Neural crest cell (in vitro differentiated cells): ENCODE measurements around the gene EFCC1. TPM values are rescaled to one million over a fixed set of nuclear protein-coding genes. Genes with fewer than 3 reads are reported as not detected.

Experiments used
- DNase-seq: peaks from one replicate; pipeline ENCODE4 v3.0.0; 2021; ENCODE audit warnings: low read depth, mixed read lengths, low spot score
- H3K27ac Mint-ChIP-seq: one replicate; pipeline ENCODE4 v1.8.0; 2021; ENCODE audit warnings: mild to moderate bottlenecking, mixed read lengths; ENCODE audit not compliant: unreplicated experiment
- H3K27me3 Mint-ChIP-seq: 2 replicates; pipeline ENCODE4 v1.8.0; 2021; ENCODE audit warnings: low read depth, mild to moderate bottlenecking, mixed read lengths
- H3K36me3 Mint-ChIP-seq: 2 replicates; pipeline ENCODE4 v1.8.0; 2021; ENCODE audit warnings: low read depth, mild to moderate bottlenecking, mixed read lengths
- H3K4me1 Mint-ChIP-seq: 2 replicates; pipeline ENCODE4 v1.8.0; 2021; ENCODE audit warnings: mixed read lengths
- H3K4me3 Mint-ChIP-seq: one replicate; pipeline ENCODE4 v1.8.0; 2021; ENCODE audit warnings: mild to moderate bottlenecking, mixed read lengths
- H3K9me3 Mint-ChIP-seq: 2 replicates; pipeline ENCODE4 v1.8.0; 2021; ENCODE audit warnings: mixed read lengths
- total RNA-seq: library from RNA; stranded (reverse); gene quantifications from 2 replicates; pipeline ENCODE4 v1.2.1, GENCODE V29; 2021
- TF ChIP-seq, protein P1 (sequence below): fragments of 200-600 bp; sonication (generic); conservative IDR thresholded peaks from 2 replicates; pipeline ENCODE4 v1.5.0; 2021; ENCODE audit warnings: antibody characterized with exemption, mild to moderate bottlenecking

The EFCC1 gene
- total RNA-seq, 1 donor from 2014 or later, result 11.8 TPM

DNA sequence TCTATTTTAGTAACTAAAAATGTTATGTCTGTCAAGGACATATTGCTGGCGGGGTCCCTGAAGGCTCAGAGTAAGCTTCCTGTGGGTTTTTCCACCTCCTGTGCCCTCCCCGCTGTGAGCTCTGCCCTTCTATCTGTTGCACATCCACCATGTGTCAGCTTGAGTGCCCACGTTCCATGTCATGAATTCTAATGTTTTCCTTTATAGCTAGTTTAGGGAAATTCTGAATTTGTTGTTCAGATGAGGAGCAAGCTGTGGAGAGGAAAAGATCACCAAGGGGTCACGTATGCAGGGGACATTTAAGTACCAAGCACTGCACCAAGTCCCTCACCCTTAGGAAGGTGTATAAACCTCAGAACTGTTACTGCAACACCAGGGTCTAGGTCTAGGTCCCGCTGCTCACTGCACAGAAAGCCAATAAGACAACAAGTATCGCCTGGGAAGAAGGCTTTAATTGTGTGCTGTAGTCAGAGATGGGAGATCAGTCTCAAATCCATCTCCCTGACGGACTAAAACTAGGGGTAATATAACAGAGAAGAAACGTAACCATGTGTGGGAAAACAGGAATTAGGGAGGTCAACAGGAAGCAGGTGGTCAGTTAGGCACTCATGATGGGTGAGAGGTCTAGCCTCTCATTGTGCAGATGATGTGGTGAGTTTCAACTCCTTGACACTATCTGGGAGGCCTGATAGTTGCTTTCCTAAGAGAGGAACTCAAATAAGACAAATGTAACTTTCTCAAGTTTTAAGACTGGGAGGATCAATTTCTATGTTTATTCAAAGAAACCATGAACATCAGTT, 69.2 kb downstream of the EFCC1 start:
- TF ChIP-seq, protein P1, sequence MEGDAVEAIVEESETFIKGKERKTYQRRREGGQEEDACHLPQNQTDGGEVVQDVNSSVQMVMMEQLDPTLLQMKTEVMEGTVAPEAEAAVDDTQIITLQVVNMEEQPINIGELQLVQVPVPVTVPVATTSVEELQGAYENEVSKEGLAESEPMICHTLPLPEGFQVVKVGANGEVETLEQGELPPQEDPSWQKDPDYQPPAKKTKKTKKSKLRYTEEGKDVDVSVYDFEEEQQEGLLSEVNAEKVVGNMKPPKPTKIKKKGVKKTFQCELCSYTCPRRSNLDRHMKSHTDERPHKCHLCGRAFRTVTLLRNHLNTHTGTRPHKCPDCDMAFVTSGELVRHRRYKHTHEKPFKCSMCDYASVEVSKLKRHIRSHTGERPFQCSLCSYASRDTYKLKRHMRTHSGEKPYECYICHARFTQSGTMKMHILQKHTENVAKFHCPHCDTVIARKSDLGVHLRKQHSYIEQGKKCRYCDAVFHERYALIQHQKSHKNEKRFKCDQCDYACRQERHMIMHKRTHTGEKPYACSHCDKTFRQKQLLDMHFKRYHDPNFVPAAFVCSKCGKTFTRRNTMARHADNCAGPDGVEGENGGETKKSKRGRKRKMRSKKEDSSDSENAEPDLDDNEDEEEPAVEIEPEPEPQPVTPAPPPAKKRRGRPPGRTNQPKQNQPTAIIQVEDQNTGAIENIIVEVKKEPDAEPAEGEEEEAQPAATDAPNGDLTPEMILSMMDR, result no peak
- Mint-ChIP-seq H3K4me1 (no peaks in the 10 kb centered on the region), H3K27me3 (no peaks in the 10 kb centered on the region), H3K9me3 (no peaks in the 10 kb centered on the region), H3K4me3 (no peak overlapping the region), H3K27ac (no peak overlapping the region), H3K36me3 (no peaks in the 10 kb centered on the region)
- DNase-seq, result no peak

DNA sequence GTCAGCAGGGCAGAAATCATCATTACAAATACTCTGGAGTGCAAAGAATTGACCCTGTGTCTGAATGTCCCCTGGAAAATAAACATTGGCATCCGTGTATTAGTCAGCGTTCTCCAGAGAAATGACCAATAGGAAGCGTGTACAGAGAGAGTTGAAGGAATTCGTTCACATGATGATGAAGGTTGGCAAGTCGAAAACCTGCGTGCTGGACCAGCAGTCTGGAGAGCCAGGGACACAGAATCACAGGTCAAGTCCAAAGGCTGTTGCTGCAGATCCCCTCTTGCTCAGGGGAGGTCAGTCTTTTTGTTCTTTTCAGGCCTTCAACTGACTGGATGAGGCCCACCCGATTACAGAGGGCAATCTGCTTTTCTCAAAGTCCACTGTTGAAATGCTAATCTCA, 76.1 kb downstream of the EFCC1 start:
- no peaks in the 10 kb centered on the region for H3K9me3 Mint-ChIP-seq
- no peak overlapping the region for H3K4me3 Mint-ChIP-seq
- TF ChIP-seq, protein P1, result no peak
- no peaks in the 10 kb centered on the region for H3K36me3 Mint-ChIP-seq
- H3K27ac Mint-ChIP-seq, result no peak overlapping the region
- no peaks in the 10 kb centered on the region for H3K27me3 Mint-ChIP-seq
- no peak for DNase-seq
- no peaks in the 10 kb centered on the region for H3K4me1 Mint-ChIP-seq

GRCh38 chr3:129078510-129078909, 77.4 kb downstream of the EFCC1 start:
- Mint-ChIP-seq H3K4me1 (no peaks in the 10 kb centered on the region), H3K9me3 (no peaks in the 10 kb centered on the region), H3K4me3 (no peak overlapping the region), H3K27ac (no peak overlapping the region), H3K36me3 (no peaks in the 10 kb centered on the region), H3K27me3 (no peaks in the 10 kb centered on the region)
- DNase-seq, result no peak
- TF ChIP-seq, protein P1, result no peak

DNA sequence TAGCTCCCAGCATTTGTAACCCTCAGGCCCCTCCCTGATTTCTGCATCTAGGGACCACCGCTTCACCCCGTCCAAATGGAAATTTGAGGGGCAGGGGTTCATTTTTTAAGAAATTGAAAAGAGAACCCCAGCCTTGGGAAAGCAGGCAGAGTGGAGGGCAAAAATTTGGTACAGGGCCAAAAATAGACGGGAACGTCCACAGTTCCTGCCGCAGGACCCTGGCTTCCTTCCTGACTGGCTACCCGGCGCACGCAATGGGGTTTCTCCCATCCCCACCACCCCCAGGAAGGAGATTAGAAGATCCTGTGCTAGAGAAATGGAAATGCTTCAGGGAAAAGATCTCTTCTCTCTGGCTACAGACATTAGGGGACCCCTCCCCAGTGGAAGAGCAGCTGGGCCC, 80.4 kb downstream of the EFCC1 start:
- no peaks in the 10 kb centered on the region for H3K36me3 Mint-ChIP-seq
- no peak overlapping the region for H3K4me3 Mint-ChIP-seq
- H3K9me3 Mint-ChIP-seq, result no peaks in the 10 kb centered on the region
- H3K27me3 Mint-ChIP-seq, result no peaks in the 10 kb centered on the region
- H3K27ac Mint-ChIP-seq, result peak overlapping the region; percentile 35
- TF ChIP-seq, protein P1, result no peak
- no peaks in the 10 kb centered on the region for H3K4me1 Mint-ChIP-seq
- no peak for DNase-seq

DNA sequence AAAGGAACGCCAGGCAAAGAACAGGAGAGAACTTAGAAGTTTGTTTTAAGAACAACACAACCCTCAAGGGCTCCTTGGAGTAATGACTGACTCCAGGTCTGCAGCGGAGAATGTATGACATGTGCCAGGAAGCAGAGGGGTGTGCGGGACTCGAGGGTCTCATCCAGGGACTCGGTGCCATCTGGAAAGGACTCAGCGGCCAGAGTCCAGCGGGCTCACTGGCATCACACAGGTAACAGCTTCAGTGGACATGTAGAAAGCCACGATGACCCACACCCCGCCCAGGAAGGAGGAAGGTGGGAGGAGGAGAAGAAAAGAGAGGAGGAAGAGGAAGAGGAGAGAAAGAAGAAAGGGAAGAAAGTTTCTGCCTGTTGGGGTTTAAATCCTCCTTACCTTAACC, 80.9 kb downstream of the EFCC1 start:
- Mint-ChIP-seq H3K9me3 (no peaks in the 10 kb centered on the region), H3K27ac (no peak overlapping the region), H3K4me3 (no peak overlapping the region), H3K4me1 (no peaks in the 10 kb centered on the region), H3K27me3 (no peaks in the 10 kb centered on the region), H3K36me3 (no peaks in the 10 kb centered on the region)
- TF ChIP-seq, protein P1, result no peak
- no peak for DNase-seq
